GM12891 (cell line): ENCODE results near the gene MYO9B.
A peak's percentile ranks its signal among the peaks of the same experiment; 100 is the strongest.

Experiments
- PAX5 ChIP-seq: IDR thresholded peaks from 2 replicates; pipeline ENCODE4 v1.6.1; 2011; ENCODE audit warnings: low read length, moderate library complexity, mild to moderate bottlenecking; ENCODE audit not compliant: insufficient read depth, severe bottlenecking
- POLR2A ChIP-seq: IDR thresholded peaks from 2 replicates; pipeline ENCODE4 v1.6.1; 2011; ENCODE audit warnings: low read depth, low read length, control low read depth

DNA sequence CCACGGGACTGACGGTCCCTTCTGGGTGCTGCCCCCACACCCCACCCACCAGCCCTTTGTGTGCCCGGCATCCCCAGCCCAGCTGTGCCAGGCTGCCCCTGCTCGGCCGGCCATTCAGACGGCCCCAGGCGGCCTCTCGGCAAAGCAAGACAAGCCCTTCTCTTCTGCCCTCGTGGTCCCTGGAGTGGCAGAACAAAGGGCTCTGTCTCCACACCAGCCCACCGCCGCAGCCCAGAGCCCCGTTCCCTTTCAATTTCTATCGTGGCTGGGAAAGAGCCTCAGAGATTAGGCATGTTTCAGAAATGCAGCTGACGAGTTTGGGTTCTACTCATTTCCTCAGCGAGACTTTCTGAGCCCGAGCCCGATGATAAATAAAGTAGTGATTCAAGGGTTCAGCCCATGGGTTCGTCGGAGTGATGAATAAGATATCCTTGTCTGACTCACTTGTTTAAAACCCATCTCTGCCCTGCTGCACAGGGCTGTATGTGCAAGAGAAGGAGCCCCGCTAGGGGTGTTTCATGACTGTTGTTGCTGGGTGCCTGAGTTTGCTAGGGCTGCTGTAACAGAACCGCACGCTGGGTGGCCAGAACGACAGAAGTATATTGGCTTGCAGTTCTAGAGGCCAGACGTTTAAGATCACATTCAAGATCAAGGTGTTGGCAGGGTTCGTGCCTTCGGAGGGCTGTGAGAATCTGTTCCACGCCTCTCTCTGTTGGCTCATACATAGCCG, 4.3 kb downstream of the MYO9B start:
- TF ChIP-seq POLR2A (no peak; the same call in 1 of the 2 replicates), PAX5 (peak; percentile 13)
